Glomerular endothelial cell (primary cell): ENCODE results near the gene RAPGEF1. TPM values are rescaled to one million over a fixed set of nuclear protein-coding genes. Genes with fewer than 3 reads are reported as not detected.
"Not testable (repeated sequence)": the region's sequence is repeated elsewhere in the genome, so short reads cannot be mapped to it uniquely, and the experiment has no call there.

Source experiments
- DNase-seq: peaks from one replicate; pipeline ENCODE4 v3.0.0-alpha.2; 2011; ENCODE audit warnings: low read depth, low spot score; ENCODE audit errors: extremely low read depth
- total RNA-seq: library from RNA; depleted of rRNA; stranded (reverse); fragments of >200 nt; gene quantifications from 2 replicates; pipeline ENCODE4 v1.2.3, GENCODE V29; 2015

RAPGEF1 gene
- total RNA-seq, 1 donor from 2014 or later = 102 TPM

GRCh38 chr9:131575946-131576853 lies 163.7 kb downstream of the RAPGEF1 start:
- DNase-seq = no peak

GRCh38 chr9:131574730-131575640 lies 164.9 kb downstream of the RAPGEF1 start:
- DNase-seq = no peak

- DNase-seq = no peak
Measured at GRCh38 chr9:131567910-131568309, 172.0 kb downstream of the RAPGEF1 start.

GRCh38 chr9:131566158-131566557 lies 173.7 kb downstream of the RAPGEF1 start:
- DNase-seq = no peak

GRCh38 chr9:131565369-131565768 lies 174.5 kb downstream of the RAPGEF1 start:
- no peak for DNase-seq

- no peak for DNase-seq
Measured at GRCh38 chr9:131562032-131562959, 177.6 kb downstream of the RAPGEF1 start.

- no peak for DNase-seq
Measured at GRCh38 chr9:131559421-131560000, 180.4 kb downstream of the RAPGEF1 start.

- no peak for DNase-seq
Measured at GRCh38 chr9:131557855-131558548, 181.9 kb downstream of the RAPGEF1 start.

- DNase-seq = no peak
Measured at GRCh38 chr9:131555841-131556673, 183.8 kb downstream of the RAPGEF1 start.

GRCh38 chr9:131554843-131555351 lies 185.0 kb downstream of the RAPGEF1 start:
- DNase-seq = no peak

GRCh38 chr9:131554087-131554842 lies 185.6 kb downstream of the RAPGEF1 start:
- DNase-seq = no peak

GRCh38 chr9:131552030-131552429 lies 187.8 kb downstream of the RAPGEF1 start:
- no peak for DNase-seq

- DNase-seq = not testable (repeated sequence)
Measured at GRCh38 chr9:131550465-131550864, 189.4 kb downstream of the RAPGEF1 start.

GRCh38 chr9:131549186-131549585 lies 190.7 kb downstream of the RAPGEF1 start:
- not testable (repeated sequence) for DNase-seq

- no peak for DNase-seq
Measured at GRCh38 chr9:131546336-131547084, 193.4 kb downstream of the RAPGEF1 start.

- no peak for DNase-seq
Measured at GRCh38 chr9:131545786-131546335, 194.0 kb downstream of the RAPGEF1 start.
